Tibial artery (tissue), 4 donors: ENCODE results near the gene BEND7.
A peak's percentile ranks its signal among the peaks of the same experiment; 100 is the strongest.

Experiments used
- DNase-seq, 2 donors: peaks; one replicate each; pipeline ENCODE4 v3.0.0-alpha.2; 2019
- H3K27ac ChIP-seq, 2 donors: fragments of 200-600 bp; sonication (generic) in 1 of 2; 1 replicate in 1 of 2; 2 replicates in 1 of 2; pipeline ENCODE4 v1.5.1; 2018 to 2019; ENCODE audit warnings: mild to moderate bottlenecking in 1 of 2
- H3K27me3 ChIP-seq, 2 donors: fragments of 200-600 bp; sonication (generic) in 1 of 2; one replicate each; pipeline versions ENCODE4 v1.5.1 to v1.6.0; 2016 to 2019
- H3K36me3 ChIP-seq, 3 donors: fragments of 200-600 bp; sonication (generic) in 2 of 3; one replicate each; pipeline ENCODE4 v1.5.1; 2016 to 2019; ENCODE audit warnings: mild to moderate bottlenecking in 2 of 3
- H3K4me1 ChIP-seq, 4 donors: fragments of 200-600 bp; sonication (generic) in 2 of 4; 1 replicate in 3 of 4; 2 replicates in 1 of 4; pipeline ENCODE4 v1.5.1; 2016 to 2019
- H3K4me3 ChIP-seq, 2 donors: fragments of 200-600 bp; sonication (generic) in 1 of 2; 1 replicate in 1 of 2; 2 replicates in 1 of 2; pipeline ENCODE4 v1.5.1; 2018 to 2019; ENCODE audit warnings: mild to moderate bottlenecking in 2 of 2
- H3K9me3 ChIP-seq, 3 donors: fragments of 200-600 bp; sonication (generic) in 1 of 3; one replicate each; pipeline ENCODE4 v1.5.1; 2016 to 2019
- intact Hi-C: fragments of 100-400 bp; cut with DNase I; formaldehyde crosslinking; loops from one replicate; pipeline ENCODE4 v1.15.0; 2023; ENCODE audit warnings: low total_unique reads
- TF ChIP-seq, protein P1 (sequence below), 2 experiments: fragments of 200-600 bp in 1 of 2; fragments of 450-650 bp in 1 of 2; IDR thresholded peaks; one replicate each; pipeline ENCODE4 v1.5.1; 2017 to 2019; ENCODE audit warnings: antibody characterized with exemption in 2 of 2, mild to moderate bottlenecking in 1 of 2, moderate library complexity in 1 of 2

The BEND7 gene, protein sequence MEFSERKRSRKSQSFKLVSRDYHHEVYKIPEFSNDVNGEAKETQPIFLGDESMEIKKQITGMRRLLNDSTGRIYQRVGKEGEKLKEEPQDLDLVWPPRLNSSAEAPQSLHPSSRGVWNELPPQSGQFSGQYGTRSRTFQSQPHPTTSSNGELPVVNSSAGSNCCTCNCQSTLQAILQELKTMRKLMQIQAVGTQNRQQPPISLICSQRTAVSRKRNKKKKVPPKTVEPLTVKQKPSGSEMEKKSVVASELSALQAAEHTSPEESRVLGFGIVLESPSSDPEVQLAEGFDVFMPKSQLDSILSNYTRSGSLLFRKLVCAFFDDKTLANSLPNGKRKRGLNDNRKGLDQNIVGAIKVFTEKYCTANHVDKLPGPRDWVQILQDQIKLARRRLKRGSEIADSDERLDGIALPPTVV

DNA sequence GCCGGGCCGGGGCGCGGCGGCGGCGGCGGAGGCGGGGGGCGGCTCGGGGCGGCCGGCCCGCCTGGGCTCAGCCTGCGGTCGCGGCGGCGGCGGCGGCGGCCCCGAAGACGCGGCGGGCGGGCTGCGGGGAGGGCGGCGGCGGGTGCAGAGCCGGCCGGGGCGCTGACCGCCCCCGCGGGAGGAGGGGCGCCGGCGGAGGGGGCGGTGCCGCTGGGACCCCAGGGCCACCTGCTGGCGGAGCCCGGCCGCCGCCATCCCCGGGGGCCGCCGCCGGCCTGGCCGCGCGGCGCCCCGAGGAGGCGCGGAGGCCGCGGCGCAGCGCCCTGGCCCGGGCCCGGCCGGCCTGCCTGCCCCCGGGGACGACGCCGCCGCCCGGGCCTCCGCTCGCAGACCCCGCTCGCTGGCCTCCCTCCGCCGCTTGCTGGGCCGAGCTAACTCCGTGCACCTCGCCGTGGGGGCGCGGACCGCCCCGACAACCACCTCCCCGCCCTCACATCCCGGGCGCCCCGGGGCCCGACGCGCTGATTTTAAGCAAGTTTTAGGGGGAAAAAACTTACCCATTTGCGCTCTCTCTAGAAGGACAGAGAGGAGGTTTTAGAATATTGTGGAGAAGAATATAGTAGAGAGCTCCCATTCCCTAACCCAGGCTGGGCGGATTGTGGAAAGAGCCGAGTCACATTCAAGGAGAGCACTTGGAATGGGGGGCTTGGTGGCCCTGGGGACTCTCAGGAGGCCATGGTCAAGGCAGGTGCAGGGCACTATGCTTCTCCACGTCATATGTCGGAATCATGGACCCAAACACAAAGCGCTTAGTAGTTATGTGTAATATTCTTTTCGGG lies at the start of gene BEND7:
Gene BEND7, minus strand, starts transcription at position 140 of the 839 bp plus-strand sequence. CDS start 481 bp downstream, outside the sequence.
- Histone ChIP-seq H3K9me3 (no peaks in the 10 kb centered on the region), H3K27ac (peak within 1 kb of the TSS; percentile 85 to 88), H3K4me3 (peak within 1 kb of the TSS; percentile 72 to 83), H3K27me3 (no peaks in the 10 kb centered on the region), H3K4me1 (peaks cover 4 to 32% (median 9%) of the 10 kb centered on the region in 4 donors), H3K36me3 (no peaks in the 10 kb centered on the region)
- intact Hi-C loops, result no loop called here
- no peak for DNase-seq
- TF ChIP-seq, protein P1, sequence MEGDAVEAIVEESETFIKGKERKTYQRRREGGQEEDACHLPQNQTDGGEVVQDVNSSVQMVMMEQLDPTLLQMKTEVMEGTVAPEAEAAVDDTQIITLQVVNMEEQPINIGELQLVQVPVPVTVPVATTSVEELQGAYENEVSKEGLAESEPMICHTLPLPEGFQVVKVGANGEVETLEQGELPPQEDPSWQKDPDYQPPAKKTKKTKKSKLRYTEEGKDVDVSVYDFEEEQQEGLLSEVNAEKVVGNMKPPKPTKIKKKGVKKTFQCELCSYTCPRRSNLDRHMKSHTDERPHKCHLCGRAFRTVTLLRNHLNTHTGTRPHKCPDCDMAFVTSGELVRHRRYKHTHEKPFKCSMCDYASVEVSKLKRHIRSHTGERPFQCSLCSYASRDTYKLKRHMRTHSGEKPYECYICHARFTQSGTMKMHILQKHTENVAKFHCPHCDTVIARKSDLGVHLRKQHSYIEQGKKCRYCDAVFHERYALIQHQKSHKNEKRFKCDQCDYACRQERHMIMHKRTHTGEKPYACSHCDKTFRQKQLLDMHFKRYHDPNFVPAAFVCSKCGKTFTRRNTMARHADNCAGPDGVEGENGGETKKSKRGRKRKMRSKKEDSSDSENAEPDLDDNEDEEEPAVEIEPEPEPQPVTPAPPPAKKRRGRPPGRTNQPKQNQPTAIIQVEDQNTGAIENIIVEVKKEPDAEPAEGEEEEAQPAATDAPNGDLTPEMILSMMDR (IDR thresholded peaks at IDR 0.05), result no peak

DNA sequence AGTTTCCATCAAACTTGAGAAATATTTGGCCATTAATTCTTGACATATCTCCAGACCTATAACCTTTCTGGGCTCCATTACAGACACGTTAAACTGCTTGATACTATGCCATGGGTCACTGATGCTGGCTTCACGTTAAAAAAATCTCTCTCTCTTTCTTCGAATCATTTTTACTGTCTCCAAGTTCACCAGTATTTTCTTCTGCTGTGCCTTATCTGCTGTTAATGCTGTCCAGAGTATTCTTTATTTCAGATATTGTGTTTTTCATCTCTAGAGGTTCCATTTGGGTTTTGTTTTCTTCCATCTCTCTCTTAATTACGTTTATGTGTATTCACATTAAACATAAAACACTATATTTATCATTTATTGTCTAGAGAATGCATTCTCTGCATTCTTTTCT lies 45.1 kb upstream of the BEND7 start:
- Histone ChIP-seq H3K4me3 (no peak overlapping the region), H3K27ac (no peak overlapping the region), H3K27me3 (no peaks in the 10 kb centered on the region), H3K4me1 (peaks cover 0 to 5% (median 0%) of the 10 kb centered on the region in 4 donors), H3K9me3 (peaks cover 0 to 6% (median 0%) of the 10 kb centered on the region in 3 donors), H3K36me3 (no peaks in the 10 kb centered on the region)
- DNase-seq, result no peak
- TF ChIP-seq, protein P1 (IDR thresholded peaks at IDR 0.05), result no peak
- intact Hi-C loops, result no loop called here

DNA sequence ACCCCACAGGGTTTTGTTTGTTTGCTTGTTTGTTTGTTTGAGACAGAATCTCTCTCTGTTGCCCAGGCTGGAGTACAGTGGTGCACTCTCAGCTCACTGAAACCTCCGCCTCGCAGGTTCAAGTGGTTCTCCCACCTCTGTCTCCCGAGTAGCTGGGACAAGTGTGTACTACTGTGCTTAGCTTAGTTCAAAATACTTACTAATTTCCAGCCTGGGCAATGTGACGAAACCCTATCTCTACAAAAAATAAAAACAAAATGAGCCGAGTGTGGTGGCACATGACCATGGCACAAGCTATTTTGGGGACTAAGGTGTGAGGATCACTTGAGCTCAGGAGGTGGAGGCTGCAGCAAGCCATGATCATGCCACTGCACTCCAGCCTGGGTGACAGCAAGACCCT lies 42.7 kb upstream of the BEND7 start:
- TF ChIP-seq, protein P1 (IDR thresholded peaks at IDR 0.05), result no peak
- no peaks in the 10 kb centered on the region for H3K27me3 ChIP-seq
- no peak overlapping the region for H3K27ac ChIP-seq
- H3K36me3 ChIP-seq, result no peaks in the 10 kb centered on the region
- H3K4me1 ChIP-seq, result peaks cover 0 to 5% (median 0%) of the 10 kb centered on the region in 4 donors
- H3K9me3 ChIP-seq, result peaks cover 0 to 6% (median 0%) of the 10 kb centered on the region in 3 donors
- H3K4me3 ChIP-seq, result no peak overlapping the region
- intact Hi-C loops, result no loop called here
- no peak for DNase-seq

DNA sequence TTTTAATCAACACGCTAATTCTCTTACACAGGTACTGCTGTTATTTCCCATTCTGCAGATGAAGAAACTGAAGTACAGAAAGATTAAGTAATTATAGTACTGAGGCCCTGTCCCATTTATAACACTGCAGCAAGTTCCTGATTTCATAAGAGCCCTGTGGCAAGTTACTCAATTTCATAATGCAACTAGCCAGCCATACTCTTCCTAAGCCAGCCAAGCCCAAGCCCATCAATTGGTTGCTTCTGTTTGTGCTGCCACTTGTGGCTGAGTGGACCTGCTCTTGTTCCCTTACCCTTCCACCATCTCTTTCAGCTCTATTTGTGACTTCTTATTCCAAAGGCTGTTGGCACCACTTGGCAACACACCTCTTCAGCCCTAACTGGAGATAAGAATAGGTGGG lies 38.2 kb upstream of the BEND7 start:
- Histone ChIP-seq H3K9me3 (no peaks in the 10 kb centered on the region), H3K27me3 (no peaks in the 10 kb centered on the region), H3K4me3 (no peak overlapping the region), H3K4me1 (no peaks in the 10 kb centered on the region), H3K36me3 (no peaks in the 10 kb centered on the region), H3K27ac (no peak overlapping the region)
- intact Hi-C loops, result no loop called here
- DNase-seq, result no peak
- TF ChIP-seq, protein P1 (IDR thresholded peaks at IDR 0.05), result no peak

DNA sequence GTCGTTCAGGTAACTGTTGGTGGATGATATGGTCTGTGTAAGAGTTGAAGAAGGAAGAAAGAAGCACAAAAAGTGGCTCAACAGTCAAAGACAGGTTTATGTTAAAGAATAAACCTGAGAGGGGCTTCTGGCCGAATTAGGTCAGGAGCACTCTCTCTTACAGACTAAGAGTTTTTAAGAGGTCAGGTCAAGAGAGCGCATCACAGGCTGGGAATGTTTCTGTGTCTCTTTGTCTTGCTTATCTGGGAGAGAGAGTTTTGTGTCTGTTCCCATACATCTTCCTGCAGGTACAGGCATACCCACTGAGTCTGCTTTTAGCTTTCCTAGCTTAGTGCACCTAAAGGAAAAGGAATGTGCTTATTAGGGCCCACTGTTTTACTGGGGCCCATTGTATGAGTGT lies 35.8 kb upstream of the BEND7 start:
- TF ChIP-seq, protein P1 (IDR thresholded peaks at IDR 0.05), result no peak
- intact Hi-C loops, result no loop called here

More for the DNA sequence above, 35.8 kb upstream of the BEND7 start:
- Histone ChIP-seq H3K9me3 (no peaks in the 10 kb centered on the region), H3K27me3 (no peaks in the 10 kb centered on the region), H3K4me3 (no peak overlapping the region), H3K27ac (no peak overlapping the region), H3K4me1 (no peaks in the 10 kb centered on the region), H3K36me3 (no peaks in the 10 kb centered on the region)
- no peak for DNase-seq
